ENCODE results near the gene PYROXD2.

The PYROXD2 gene

GRCh38 chr10:98382691-98383101, 32.3 kb downstream of the PYROXD2 start:
- DNase-seq (ENCODE audit: low read depth in 2 of 2) = no peak
- no peak overlapping the region for H3K4me3 ChIP-seq (replicated peaks in 1 of 2; ENCODE audit: low read depth in 2 of 2, low read length in 2 of 2)
- no peak for TF ChIP-seq CTCF (IDR thresholded peaks at IDR 0.05; ENCODE audit: low read depth, low read length)

GRCh38 chr10:98380493-98381339, 34.3 kb downstream of the PYROXD2 start:
- no peak overlapping the region for H3K4me3 ChIP-seq (replicated peaks in 1 of 2; ENCODE audit: low read depth in 2 of 2, low read length in 2 of 2)
- no peak for TF ChIP-seq CTCF (IDR thresholded peaks at IDR 0.05; ENCODE audit: low read depth, low read length)
- DNase-seq (ENCODE audit: low read depth in 2 of 2) = no peak

GRCh38 chr10:98378722-98379121, 36.3 kb downstream of the PYROXD2 start:
- no peak for DNase-seq (ENCODE audit: low read depth in 2 of 2)
- TF ChIP-seq CTCF (IDR thresholded peaks at IDR 0.05; ENCODE audit: low read depth, low read length) = no peak
- no peak overlapping the region for H3K4me3 ChIP-seq (replicated peaks in 1 of 2; ENCODE audit: low read depth in 2 of 2, low read length in 2 of 2)

GRCh38 chr10:98377536-98377935, 37.4 kb downstream of the PYROXD2 start:
- no peak for TF ChIP-seq CTCF (IDR thresholded peaks at IDR 0.05; ENCODE audit: low read depth, low read length)
- no peak overlapping the region for H3K4me3 ChIP-seq (replicated peaks in 1 of 2; ENCODE audit: low read depth in 2 of 2, low read length in 2 of 2)
- no peak for DNase-seq (ENCODE audit: low read depth in 2 of 2)

- no peak for TF ChIP-seq CTCF (IDR thresholded peaks at IDR 0.05; ENCODE audit: low read depth, low read length)
- no peak overlapping the region for H3K4me3 ChIP-seq (replicated peaks in 1 of 2; ENCODE audit: low read depth in 2 of 2, low read length in 2 of 2)
- DNase-seq (ENCODE audit: low read depth in 2 of 2) = no peak
Measured at GRCh38 chr10:98377001-98377400, 38.0 kb downstream of the PYROXD2 start.

- peak in 1 of 2 donors; percentile 8 for DNase-seq (ENCODE audit: low read depth in 2 of 2)
- no peak for TF ChIP-seq CTCF (IDR thresholded peaks at IDR 0.05; ENCODE audit: low read depth, low read length)
- H3K4me3 ChIP-seq (replicated peaks in 1 of 2; ENCODE audit: low read depth in 2 of 2, low read length in 2 of 2) = no peak overlapping the region
Measured at GRCh38 chr10:98376485-98376884, 38.5 kb downstream of the PYROXD2 start.

Measured in cardiac fibroblast (primary cell).